Activated naive CD4-positive, alpha-beta T cell treated with anti-CD3 and anti-CD28 coated beads, Interleukin-2, amount 50 U/mL, for 24 hours (primary cell): ENCODE measurements around the gene PNMA1.

Experiments
- H3K27ac Mint-ChIP-seq: one replicate; pipeline ENCODE4 v1.8.0; 2021; ENCODE audit warnings: mild to moderate bottlenecking, mixed read lengths
- H3K27me3 Mint-ChIP-seq: one replicate; pipeline ENCODE4 v1.8.0; 2021; ENCODE audit warnings: mixed read lengths
- H3K36me3 Mint-ChIP-seq: one replicate; pipeline ENCODE4 v1.8.0; 2021; ENCODE audit warnings: mixed read lengths
- H3K4me1 Mint-ChIP-seq: one replicate; pipeline ENCODE4 v1.8.0; 2021; ENCODE audit warnings: mixed read lengths
- H3K4me3 Mint-ChIP-seq: one replicate; pipeline ENCODE4 v1.8.0; 2021; ENCODE audit warnings: mild to moderate bottlenecking, mixed read lengths
- H3K9me3 Mint-ChIP-seq: one replicate; pipeline ENCODE4 v1.8.0; 2021; ENCODE audit warnings: mixed read lengths

The PNMA1 gene, protein sequence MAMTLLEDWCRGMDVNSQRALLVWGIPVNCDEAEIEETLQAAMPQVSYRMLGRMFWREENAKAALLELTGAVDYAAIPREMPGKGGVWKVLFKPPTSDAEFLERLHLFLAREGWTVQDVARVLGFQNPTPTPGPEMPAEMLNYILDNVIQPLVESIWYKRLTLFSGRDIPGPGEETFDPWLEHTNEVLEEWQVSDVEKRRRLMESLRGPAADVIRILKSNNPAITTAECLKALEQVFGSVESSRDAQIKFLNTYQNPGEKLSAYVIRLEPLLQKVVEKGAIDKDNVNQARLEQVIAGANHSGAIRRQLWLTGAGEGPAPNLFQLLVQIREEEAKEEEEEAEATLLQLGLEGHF

DNA sequence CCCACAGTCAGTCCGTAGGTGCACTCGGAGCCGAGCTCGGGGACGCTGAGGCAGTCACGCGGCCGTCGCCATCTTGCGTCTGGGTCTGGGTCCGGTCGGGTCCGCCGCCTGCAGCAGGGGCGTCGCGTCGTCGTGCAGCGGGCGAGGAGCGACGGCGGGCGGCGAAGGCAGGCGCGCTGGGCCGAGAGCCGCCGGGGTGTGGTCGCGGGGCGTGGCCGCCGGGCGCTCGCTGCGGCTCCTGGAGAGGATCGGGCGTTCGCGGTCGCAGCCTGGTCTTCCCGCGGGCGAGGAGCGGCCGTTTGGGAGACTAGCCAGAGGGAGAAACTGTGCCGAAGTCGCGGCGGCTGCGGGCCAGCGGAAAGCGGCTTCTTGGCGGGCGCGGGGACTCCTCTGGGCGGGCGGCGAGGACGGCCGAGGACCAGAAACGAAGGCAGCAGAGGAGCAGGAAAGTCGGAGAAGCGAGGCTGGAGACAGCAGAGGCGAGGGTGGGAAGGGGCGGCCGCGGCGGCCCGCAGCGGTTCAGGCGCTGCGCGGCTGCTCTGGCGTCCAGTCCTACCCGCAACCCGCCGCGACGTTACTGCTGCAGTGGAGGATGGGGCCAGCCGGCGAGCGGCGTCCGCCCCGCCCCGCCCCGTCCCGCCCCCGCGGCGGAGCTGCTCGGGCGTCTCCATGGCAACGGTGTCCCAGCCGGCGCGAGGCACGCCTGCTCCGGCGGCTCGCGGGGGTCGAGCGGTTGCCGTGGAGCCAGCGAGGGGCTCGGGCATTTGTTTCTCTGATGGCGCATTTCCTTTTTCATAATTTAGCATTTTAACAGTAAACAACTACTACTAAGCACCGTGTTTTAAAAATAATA is at the start of gene PNMA1:
Gene PNMA1 (minus strand): TSS at position 582 of the 853 bp plus-strand sequence. CDS start 745 bp downstream, outside the sequence.
- Mint-ChIP-seq H3K9me3 (no peaks in the 10 kb centered on the region), H3K4me1 (peaks cover 21% of the 10 kb centered on the region), H3K27ac (peak within 1 kb of the TSS; percentile 94), H3K4me3 (peak within 1 kb of the TSS; percentile 96), H3K36me3 (peaks cover 6% of the 10 kb centered on the region), H3K27me3 (no peaks in the 10 kb centered on the region)

DNA sequence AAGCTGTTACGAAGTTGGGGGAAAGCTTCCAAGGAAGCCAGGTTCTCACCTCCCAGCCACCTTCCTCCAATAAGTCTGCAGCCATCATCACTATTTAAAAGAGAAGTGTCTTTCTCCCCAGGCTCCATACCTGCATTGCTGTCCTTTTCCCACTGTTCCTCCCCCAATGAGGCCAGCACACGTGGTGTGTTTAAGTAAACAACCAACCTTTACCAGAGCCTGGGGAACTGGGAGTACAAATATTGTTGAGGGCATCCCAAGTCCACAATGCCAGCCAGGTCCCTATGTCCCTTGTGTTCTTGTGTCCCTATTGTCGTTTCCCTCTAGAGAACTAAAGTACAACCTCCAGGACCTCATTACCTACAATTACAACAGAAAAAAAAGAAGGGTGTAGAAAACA is 49.2 kb upstream of the PNMA1 start:
- H3K4me1 Mint-ChIP-seq: peaks cover 62% of the 10 kb centered on the region
- H3K27ac Mint-ChIP-seq: peak overlapping the region; percentile 71
- H3K27me3 Mint-ChIP-seq: no peaks in the 10 kb centered on the region
- H3K4me3 Mint-ChIP-seq: no peak overlapping the region
- H3K36me3 Mint-ChIP-seq: no peaks in the 10 kb centered on the region
- H3K9me3 Mint-ChIP-seq: no peaks in the 10 kb centered on the region

DNA sequence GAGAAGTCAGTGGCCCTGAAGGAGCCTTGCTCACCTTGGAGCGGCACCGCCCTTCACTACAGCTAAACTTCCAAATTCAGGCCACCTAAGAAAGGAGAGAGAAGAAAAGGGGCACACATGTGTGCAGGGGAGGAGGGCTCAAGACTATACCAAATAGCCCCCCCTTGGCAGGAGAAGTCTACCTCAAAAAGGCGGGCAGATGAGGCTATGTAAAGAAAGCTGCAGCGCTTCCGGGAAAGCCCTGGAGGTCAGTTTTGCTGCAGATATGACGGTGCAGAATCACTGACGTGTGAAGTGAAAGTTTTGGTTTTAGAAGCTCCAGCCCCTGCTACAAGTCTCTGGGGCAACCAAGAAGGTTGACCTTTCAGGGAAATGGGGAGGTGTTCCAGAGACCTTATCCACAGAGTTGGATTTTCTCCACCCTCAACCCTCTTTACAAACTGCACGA is 48.2 kb upstream of the PNMA1 start:
- H3K36me3 Mint-ChIP-seq: no peaks in the 10 kb centered on the region
- no peaks in the 10 kb centered on the region for H3K9me3 Mint-ChIP-seq
- H3K27me3 Mint-ChIP-seq: no peaks in the 10 kb centered on the region
- H3K4me1 Mint-ChIP-seq: peaks cover 70% of the 10 kb centered on the region
- H3K27ac Mint-ChIP-seq: peak overlapping the region; percentile 97
- peak overlapping the region; percentile 70 for H3K4me3 Mint-ChIP-seq

DNA sequence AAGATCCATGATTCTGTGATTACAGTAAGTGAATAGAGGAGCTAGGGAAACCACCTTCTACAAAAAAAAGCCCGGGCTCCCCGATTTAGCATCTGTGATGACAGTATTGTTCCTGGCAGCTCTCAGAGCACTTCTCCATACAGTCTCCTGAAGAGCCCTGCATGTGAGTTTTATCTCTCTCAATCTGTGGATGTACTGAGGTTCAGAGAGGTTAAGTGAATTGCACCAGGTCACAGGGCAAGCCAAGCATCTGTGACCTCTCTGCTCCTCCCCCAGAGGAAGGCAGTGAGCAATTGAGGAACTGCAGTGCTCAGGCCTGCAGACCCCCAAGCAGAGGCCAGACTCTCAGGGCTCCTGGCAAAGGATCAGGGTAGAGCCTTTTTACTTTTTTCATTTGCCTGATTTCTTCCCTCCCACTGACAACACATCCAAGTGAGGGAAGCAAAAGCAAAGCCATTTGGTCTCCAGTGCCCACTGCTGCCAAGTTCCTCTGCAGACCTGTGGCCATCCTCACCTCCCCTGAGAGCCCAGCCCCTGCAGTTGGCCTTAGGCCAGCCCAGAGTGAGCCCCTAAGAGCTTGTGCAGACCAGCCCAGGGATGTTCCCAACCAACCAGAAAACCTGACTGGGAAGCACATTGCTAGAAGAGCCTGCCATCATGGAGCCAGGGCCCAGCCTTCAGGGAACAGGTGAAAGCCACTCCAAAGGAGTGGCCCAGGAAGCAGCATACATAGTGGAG is 47.6 kb upstream of the PNMA1 start:
- peak overlapping the region; percentile 85 for H3K4me3 Mint-ChIP-seq
- peaks cover 76% of the 10 kb centered on the region for H3K4me1 Mint-ChIP-seq
- H3K36me3 Mint-ChIP-seq: no peaks in the 10 kb centered on the region
- peak overlapping the region; percentile 97 for H3K27ac Mint-ChIP-seq
- H3K9me3 Mint-ChIP-seq: no peaks in the 10 kb centered on the region
- no peaks in the 10 kb centered on the region for H3K27me3 Mint-ChIP-seq

DNA sequence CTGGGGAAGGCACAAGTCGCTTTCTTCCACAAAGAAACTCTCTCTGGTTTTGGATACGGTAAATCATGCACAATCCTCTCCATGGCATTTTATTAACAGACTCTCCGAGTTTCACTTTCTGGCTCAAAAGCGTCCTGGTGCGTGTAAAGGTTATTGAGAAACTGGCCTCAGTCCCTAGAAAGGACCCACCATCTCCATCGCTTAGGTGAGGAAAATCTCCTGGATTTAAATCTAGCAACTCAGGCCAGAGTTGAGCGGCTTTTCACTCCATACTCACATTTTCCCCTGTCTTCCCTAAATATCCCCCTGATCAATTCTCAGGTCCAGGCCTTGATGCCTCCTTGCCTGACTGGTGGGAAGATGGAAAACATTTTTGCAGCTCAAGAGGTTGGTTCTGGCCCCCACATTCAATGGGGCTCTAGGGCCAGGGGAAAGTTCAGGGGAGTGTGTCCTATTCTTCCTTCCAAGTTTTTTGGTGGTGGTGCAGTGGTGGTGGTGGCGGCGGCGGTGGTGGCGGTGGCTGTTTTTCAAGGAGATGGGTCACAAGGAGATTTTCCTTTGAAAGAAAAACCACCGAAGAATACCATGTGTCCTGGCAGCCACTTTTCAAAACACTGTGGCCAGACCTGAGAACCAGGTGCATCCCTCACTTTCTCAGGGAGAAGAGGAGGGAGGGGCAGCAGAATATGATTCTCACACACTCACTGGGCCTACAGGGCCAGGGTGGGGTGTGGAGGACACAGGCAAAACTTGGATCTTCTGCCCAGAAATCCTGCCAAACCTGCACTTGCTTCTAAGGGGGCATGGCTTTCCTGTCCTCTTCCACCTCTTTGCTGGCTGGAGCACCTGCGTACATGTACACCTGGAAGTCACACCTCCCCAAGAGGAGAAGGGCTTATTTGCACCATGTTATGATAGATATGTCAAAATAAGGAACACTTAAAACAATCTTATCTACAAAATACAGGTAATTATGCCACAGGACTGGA is 46.7 kb upstream of the PNMA1 start:
- Mint-ChIP-seq H3K27me3 (no peaks in the 10 kb centered on the region), H3K36me3 (no peaks in the 10 kb centered on the region), H3K4me1 (peaks cover 78% of the 10 kb centered on the region), H3K4me3 (peak overlapping the region; percentile 85), H3K9me3 (no peaks in the 10 kb centered on the region), H3K27ac (peak overlapping the region; percentile 97)

DNA sequence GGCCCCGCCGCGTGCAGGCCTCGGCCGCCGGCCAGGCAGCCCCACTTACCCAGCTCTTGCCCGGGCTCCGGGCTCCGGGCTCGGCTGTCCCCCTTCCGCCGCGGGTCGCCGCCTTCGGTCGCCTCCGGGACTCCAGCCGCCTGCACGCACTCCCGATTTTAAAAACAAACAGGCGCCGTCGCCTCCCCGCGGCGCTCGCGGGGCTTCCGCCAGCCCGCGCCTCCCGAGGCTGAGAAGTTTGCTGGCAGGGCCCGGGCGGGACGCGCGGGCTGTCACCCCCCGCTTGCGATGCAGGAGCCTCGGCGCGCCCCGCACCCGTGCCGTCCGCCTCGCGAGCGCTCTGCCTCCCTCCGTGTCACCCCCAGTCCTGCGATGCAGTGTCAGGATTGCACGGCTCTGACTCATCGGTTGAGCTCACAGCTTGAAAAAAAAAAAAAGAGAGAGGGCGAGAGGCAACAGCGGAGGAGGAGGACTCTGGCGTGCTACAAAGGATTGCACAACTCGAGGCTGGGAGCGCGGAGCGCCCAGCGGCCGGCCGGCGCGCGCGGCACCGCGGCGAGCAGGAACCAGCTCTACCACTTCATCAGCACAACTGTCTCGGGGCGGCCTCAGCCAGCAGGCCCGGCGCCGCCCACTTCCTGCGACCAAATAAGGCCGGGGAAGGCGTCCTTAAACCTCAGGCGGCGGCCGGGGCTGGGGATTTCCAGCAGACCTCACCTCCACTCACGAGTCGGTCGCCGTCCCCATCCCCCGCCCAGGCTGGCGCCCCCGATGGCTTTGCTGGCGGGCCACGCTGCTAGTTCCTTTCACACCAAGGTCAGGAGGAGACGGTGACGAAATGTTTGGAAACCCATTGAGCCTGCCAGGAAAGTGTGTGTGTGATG is 45.8 kb upstream of the PNMA1 start:
- Mint-ChIP-seq H3K9me3 (no peaks in the 10 kb centered on the region), H3K27me3 (no peaks in the 10 kb centered on the region), H3K4me3 (peak overlapping the region; percentile 85), H3K36me3 (no peaks in the 10 kb centered on the region), H3K27ac (peak overlapping the region; percentile 97), H3K4me1 (peaks cover 78% of the 10 kb centered on the region)

DNA sequence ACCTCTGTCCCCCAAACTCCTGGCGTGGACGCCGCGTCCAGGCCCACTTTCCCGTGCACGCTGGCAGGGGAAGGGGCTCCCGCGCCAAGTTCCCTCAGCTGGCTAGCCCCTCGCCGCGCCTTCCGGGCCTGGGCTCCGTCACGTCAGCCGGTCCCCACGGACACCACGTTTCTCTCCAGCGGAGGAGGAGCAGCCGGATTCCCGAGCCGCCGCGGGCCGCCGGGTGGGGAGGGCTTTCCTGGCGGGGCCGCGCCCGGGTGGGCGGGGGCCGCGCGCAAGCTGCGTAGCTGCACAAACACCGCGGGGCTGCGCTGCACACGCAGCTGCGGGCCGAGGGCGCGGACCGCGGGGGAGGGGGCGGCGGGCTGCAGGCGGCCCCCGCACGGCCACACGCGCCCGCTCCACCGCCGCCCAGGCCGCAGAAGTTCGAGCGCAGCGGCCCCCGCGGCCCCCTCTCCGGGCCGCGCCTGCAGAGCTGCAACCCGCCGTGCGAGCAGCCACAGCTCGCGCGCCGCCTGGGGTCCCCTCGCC is 45.1 kb upstream of the PNMA1 start:
- H3K4me1 Mint-ChIP-seq: peaks cover 80% of the 10 kb centered on the region

DNA sequence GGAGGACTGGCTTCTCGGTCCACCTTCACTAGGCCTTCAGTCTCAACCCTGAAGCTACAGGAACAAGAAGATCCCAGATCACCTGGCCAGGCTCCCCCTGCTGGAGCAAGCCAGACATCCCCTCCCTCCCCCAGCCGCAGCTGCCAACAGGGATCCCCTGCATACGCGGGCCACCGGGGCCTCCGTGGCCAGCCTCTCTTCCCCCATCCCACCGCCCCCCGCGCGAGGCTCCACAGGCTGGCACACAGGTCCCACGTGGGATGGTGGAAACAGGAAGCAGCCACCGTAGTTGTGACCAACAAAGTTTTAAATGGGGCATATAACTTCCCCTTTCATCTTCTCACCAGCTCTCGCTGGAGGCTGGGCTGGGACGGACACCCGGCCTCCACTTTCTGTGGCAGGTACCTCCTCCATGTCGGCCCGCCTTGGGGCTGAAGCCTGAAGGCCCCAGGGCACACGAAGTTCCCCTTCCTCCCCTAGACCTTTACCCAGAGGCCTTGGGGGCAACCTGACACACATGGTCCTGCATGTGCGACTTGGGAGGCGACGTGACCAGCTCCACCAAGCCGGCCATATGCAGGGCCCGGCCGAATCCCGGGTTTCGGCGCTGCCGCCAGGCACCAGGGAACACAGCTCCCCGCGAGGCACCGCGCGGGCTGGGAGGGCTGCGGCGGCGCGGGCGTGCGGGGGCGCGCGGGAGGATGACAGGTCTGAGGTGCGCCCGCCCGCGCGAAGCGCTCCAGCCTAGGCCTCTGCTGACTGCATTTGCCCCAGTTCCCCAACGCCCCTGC is 44.4 kb upstream of the PNMA1 start:
- H3K36me3 Mint-ChIP-seq: no peaks in the 10 kb centered on the region
- peak overlapping the region; percentile 94 for H3K4me3 Mint-ChIP-seq
- H3K27ac Mint-ChIP-seq: peak overlapping the region; percentile 98
- peaks cover 81% of the 10 kb centered on the region for H3K4me1 Mint-ChIP-seq
- no peaks in the 10 kb centered on the region for H3K9me3 Mint-ChIP-seq
- no peaks in the 10 kb centered on the region for H3K27me3 Mint-ChIP-seq

More for the DNA sequence above, 45.1 kb upstream of the PNMA1 start:
- Mint-ChIP-seq H3K27ac (no peak overlapping the region), H3K27me3 (no peaks in the 10 kb centered on the region), H3K9me3 (no peaks in the 10 kb centered on the region), H3K4me3 (peak overlapping the region; percentile 94), H3K36me3 (no peaks in the 10 kb centered on the region)

DNA sequence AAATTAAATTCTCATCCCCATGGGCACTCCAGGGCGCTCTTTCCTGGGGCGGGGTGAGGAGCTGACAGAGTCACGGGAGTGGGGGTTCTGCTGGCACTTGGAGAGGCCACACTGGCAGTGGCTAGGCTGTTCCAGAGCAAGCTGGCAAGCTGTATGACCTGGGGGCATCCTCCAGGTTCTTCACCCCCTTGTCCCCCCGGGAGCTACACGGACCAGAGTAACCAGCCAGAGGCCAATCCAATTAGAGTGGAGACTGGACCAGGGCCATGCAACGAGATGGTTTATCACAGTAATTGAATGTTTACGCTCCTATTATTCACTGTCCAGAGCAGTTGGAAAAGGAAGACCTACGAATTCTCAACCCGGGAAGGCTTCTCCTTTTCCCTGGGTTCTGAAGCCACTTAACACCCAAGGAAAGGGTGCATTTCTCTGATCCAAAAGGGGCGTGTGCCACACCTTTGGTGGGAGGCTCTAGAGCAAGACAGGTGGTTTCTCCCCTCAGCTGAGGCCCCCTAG is 43.8 kb upstream of the PNMA1 start:
- H3K27me3 Mint-ChIP-seq: no peaks in the 10 kb centered on the region
- H3K27ac Mint-ChIP-seq: peak overlapping the region; percentile 98
- H3K4me3 Mint-ChIP-seq: peak overlapping the region; percentile 94
- peaks cover 81% of the 10 kb centered on the region for H3K4me1 Mint-ChIP-seq
- no peaks in the 10 kb centered on the region for H3K9me3 Mint-ChIP-seq
- no peaks in the 10 kb centered on the region for H3K36me3 Mint-ChIP-seq

DNA sequence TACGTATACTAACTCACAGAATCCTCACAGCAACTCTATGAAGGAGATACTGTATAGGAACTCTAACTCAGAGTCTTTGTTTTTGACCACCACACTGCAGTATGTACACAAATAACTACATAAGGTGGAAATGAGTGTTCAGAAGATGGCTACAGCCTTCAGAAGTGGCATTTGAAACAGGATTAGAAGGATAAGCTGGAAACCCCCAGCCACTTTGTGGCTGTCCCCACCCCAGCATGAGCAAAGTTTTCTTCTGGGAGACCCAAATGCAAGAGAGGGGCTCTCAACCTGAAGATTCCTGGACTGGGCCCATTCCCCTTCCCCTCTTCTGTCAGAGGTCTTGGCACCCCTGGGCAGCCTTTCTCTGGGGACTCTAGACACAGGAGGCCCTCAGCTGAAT is 43.2 kb upstream of the PNMA1 start:
- Mint-ChIP-seq H3K9me3 (no peaks in the 10 kb centered on the region), H3K36me3 (no peaks in the 10 kb centered on the region), H3K27me3 (no peaks in the 10 kb centered on the region), H3K27ac (peak overlapping the region; percentile 98), H3K4me1 (peaks cover 81% of the 10 kb centered on the region), H3K4me3 (peak overlapping the region; percentile 94)

DNA sequence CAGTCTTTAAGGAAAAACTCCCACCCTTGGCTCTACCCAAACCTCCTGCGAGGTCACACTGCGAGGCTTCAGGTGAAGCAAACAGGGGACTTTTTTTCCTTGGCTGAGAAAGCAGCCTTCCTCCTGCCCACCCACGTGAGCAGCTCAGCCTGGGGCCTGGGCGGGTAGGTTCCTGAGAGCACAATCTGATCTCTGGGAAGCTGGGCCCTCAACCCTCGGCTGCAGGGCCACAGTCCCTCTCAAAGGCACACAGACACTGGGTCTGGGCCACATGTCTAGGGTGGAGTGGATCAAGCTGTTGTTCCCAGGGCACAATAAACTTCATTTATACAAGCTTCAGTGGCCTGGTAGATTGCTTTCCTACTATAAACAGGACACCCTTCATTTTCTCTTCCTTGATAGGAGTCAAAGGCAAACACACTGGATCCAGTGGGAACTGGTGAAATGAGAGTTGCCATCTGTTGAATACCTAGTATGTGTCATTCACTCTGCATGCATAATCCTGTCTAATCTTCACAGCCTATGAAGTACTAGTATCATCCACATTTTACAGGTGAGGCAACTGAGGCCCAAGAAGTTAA is 41.3 kb upstream of the PNMA1 start:
- no peaks in the 10 kb centered on the region for H3K27me3 Mint-ChIP-seq
- peaks cover 79% of the 10 kb centered on the region for H3K4me1 Mint-ChIP-seq
- peak overlapping the region; percentile 98 for H3K27ac Mint-ChIP-seq
- H3K36me3 Mint-ChIP-seq: no peaks in the 10 kb centered on the region
- peak overlapping the region; percentile 94 for H3K4me3 Mint-ChIP-seq
- no peaks in the 10 kb centered on the region for H3K9me3 Mint-ChIP-seq

DNA sequence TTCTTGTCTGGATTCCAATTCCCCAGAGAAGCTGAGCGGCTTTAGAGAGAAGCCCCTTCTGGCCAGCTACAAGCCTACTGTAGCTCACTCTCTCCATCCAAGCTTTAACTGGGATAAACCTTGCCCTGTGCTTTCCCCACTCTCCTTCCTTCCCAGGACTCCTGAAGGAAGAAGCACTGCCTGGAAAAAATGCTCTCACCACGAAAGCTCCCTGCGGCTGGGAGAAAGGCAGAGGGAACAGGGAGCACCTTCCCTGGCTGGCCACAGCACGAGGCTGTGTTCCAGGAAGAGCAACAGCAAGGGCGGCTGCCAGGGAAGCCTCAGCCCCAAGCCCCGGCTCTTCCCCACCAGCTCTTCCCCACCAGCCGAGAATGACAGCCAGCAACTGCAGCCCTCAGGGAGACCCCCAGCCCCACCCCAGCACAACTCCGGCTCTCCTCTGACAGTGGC is 40.8 kb upstream of the PNMA1 start:
- Mint-ChIP-seq H3K27ac (peak overlapping the region; percentile 98), H3K9me3 (no peaks in the 10 kb centered on the region), H3K4me3 (peak overlapping the region; percentile 94), H3K27me3 (no peaks in the 10 kb centered on the region), H3K4me1 (peaks cover 81% of the 10 kb centered on the region), H3K36me3 (no peaks in the 10 kb centered on the region)
